GM12872 (cell line): ENCODE results near the gene POU3F3.

ENCODE experiments used
- TF ChIP-seq, protein P1 (sequence below): IDR thresholded peaks from 3 replicates; pipeline ENCODE4 v1.5.1; 2011; ENCODE audit warnings: low read depth, mild to moderate bottlenecking, low read length, moderate library complexity; ENCODE audit not compliant: insufficient read depth

The POU3F3 gene

DNA sequence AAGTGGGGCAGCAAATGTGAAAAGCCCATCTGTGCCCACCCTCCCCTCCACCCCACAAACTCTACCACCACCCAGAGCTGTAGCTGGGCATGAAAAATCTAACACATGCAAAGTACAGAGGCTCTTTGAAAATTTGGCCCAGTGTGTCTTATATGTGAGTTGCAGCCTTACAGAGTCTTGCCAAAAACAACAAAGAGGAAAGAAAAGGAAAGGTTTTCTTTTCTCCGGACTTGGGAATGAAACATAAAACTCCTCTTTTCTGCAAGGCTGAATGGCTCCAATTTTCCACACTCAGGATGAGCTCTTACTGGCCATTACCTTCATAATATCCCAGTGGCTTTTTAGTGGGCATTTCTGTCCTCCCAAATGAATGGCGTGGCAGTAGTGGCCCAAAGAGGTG is 27.9 kb upstream of the POU3F3 start:
- TF ChIP-seq, protein P1, sequence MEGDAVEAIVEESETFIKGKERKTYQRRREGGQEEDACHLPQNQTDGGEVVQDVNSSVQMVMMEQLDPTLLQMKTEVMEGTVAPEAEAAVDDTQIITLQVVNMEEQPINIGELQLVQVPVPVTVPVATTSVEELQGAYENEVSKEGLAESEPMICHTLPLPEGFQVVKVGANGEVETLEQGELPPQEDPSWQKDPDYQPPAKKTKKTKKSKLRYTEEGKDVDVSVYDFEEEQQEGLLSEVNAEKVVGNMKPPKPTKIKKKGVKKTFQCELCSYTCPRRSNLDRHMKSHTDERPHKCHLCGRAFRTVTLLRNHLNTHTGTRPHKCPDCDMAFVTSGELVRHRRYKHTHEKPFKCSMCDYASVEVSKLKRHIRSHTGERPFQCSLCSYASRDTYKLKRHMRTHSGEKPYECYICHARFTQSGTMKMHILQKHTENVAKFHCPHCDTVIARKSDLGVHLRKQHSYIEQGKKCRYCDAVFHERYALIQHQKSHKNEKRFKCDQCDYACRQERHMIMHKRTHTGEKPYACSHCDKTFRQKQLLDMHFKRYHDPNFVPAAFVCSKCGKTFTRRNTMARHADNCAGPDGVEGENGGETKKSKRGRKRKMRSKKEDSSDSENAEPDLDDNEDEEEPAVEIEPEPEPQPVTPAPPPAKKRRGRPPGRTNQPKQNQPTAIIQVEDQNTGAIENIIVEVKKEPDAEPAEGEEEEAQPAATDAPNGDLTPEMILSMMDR, result no peak

DNA sequence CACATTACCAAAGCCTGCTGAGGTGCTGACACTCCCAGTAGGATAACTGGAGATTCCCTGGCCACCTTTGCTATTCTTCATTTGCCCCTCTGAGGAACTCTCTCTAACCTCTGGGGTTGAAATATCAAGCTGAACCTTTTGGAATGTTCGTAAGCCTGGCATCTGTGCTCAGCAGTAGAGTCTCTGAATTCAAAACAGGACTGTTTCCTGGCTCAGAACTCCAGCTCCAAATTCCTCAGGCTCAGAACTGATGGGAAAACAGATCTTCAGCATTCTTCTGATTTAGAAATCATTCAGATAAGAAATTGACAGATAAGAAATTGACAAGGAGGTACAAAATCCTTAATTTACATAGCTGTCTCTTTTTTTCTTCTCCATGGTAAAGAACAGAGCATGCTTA is 22.2 kb upstream of the POU3F3 start:
- TF ChIP-seq, protein P1, result no peak

DNA sequence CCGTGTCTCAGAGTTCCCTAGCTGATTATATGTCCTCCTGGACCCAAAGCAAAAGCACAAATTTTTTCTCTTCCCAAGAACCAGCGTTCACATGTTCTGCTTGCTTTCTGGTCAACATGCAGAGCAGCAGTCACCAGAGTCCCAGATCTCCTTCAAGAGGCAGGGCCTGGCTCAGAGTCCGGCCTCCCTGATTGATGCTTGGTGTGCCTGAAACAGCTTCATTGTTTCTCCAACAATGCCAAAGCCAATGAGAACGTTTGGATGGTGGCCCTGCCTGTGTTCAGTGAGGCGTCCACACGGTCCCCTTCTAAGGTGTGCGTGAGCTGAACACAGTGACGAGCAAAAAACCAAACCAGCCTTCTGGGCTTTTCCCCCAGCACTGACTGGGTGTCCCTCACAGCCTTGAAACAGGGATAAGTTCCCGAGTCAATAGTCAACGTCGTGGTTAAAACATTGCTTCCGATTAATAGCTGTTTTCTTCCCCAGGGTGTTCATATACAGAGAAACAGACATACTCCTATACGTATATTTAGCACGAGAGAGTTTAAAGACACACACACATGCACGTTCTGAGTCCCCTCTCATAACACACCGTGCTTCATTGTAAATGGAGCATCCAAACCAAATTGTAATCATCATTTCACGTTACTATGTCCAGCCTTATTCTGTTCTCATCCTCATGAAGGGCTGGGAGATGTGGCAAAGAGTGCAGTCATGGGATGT is 19.3 kb upstream of the POU3F3 start:
- TF ChIP-seq, protein P1, result no peak

DNA sequence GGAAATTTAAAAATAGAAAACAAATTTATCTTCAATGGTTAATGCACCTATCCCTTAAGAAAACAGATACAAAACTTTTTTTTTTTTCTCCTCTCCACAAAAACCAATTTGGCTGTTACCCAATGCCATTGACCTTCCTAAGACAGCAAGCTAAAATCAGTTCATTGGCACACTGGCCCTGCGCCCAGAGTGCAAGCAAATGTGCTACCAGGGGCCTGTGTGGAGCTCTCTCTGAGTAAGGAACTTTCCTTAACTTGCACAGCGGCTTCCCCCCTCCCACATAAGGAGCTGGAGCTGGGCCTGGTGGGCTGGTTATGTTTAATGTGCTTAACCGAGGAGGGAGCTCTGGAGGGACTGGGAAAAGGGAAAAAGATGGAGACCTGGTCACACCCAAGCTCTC is 17.6 kb upstream of the POU3F3 start:
- TF ChIP-seq, protein P1, result no peak

DNA sequence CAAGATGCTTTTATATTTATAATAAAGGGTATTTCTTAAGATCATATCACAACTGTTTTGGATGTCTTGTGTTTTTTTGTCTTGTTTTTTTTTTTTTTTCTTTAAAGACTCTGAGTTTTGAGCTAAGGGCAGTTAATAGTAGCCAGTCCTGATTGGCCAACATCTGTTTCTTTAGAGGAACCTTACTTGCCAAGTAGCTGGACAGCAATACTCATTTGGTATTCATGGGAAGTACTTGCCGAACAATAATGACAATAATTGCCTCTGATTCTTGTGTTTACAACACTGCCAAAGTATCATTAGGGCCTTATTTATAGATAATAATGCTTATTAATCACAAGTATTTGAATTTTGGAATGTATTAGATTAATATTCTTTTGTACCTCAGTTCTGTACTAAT is 17.1 kb upstream of the POU3F3 start:
- TF ChIP-seq, protein P1, result no peak

DNA sequence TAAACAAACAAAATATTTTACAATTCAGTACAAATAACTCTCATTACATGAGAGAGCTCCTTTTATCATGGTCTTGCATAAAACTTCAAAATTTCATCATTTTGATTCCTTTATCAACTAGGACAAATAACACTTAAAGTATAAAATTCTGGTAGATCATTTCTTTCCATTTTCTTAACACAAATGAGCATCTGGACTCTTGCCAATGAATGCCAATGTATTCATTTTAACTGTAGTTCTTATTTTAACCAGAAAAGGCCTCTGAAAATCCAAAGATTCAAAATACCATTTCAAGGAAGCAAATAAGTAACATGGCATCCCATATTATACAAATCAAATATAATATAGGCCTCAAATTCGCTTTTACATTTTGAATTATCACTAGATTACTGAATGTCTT is 13.8 kb upstream of the POU3F3 start:
- TF ChIP-seq, protein P1, result no peak

DNA sequence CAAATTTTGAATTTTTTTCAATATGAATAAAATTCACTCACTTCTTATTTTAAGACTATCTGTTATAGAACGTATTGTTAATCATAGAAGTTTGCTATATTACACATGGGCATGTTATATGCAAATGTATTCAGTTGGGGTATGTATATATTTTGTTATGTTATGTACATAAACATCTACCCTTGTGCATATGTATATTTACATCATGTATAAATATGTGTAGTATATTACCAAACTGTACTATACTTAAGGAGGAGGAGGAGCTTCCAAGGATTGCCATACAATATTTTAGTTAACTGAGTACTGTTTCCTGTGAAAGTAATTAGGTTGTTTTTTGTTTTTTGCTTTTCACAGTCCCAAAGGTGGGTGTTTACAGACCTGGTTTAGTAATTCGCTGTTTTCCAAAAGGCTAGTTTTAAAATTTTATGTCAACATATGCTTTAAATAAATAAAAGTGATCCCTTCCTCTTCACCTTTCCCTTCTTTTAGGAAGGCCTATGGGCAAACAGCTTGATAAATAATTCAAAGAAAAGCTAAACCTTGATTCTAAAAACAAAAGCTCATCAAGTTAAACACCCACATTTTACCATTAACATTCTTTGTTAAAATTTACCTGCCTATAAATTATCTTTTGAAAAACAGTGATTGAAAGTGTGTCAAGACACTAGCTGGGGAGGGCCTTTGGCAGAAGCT is 12.9 kb upstream of the POU3F3 start:
- TF ChIP-seq, protein P1, result no peak
